ENCODE data around the gene CREBRF.

DNA sequence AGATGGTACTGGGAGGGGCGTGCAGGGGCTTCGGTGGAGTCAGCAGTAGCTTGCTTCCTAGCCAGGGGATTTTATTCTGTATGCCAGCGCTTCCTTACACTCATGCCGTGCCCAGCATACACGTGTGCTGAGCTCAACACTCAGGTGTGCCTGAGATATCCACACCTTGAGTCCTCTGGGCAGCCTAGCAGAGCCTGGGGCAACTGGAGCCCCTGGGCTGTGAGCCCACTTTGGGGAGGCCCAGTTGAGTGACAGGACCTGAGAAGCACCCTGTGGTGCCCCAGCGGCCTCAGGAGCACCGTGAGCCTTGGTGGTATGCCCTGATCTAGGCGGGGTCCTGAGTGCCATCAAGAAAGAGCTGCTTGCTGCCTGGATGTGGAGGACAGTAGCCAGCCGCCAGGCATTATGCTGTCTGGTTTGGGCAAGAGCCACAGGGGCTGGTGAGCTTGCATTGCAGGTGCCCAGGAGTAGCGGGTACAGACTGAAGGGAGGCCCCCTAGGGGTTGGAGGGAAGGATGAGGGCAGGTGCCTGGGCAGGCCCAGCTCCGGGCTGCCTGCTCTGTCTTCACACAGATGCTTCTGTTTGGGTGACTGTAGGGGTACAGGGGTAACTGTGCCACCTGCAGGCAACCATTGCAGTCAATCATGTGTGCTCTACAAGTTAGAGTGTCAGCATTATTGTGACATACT, 131.0 kb downstream of the CREBRF start:
- TF ChIP-seq EZH2 (IDR thresholded peaks at IDR 0.05; ENCODE audit: low read depth, unreplicated experiment) (no peak), POLR2AphosphoS5 (IDR thresholded peaks at IDR 0.05; ENCODE audit: low read depth) (no peak), EZH2phosphoT487 (IDR thresholded peaks at IDR 0.05; ENCODE audit: unreplicated experiment) (no peak), CREB1 (CRISPR knock-in tag; IDR thresholded peaks at IDR 0.05; ENCODE audit: low read depth) (no peak)
- TF ChIP-seq, protein P1, sequence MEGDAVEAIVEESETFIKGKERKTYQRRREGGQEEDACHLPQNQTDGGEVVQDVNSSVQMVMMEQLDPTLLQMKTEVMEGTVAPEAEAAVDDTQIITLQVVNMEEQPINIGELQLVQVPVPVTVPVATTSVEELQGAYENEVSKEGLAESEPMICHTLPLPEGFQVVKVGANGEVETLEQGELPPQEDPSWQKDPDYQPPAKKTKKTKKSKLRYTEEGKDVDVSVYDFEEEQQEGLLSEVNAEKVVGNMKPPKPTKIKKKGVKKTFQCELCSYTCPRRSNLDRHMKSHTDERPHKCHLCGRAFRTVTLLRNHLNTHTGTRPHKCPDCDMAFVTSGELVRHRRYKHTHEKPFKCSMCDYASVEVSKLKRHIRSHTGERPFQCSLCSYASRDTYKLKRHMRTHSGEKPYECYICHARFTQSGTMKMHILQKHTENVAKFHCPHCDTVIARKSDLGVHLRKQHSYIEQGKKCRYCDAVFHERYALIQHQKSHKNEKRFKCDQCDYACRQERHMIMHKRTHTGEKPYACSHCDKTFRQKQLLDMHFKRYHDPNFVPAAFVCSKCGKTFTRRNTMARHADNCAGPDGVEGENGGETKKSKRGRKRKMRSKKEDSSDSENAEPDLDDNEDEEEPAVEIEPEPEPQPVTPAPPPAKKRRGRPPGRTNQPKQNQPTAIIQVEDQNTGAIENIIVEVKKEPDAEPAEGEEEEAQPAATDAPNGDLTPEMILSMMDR (conservative IDR thresholded peaks at IDR 0.05; ENCODE audit: low read depth in 2 of 2) = peak; percentile 42 to 48
- TF ChIP-seq, protein P2, sequence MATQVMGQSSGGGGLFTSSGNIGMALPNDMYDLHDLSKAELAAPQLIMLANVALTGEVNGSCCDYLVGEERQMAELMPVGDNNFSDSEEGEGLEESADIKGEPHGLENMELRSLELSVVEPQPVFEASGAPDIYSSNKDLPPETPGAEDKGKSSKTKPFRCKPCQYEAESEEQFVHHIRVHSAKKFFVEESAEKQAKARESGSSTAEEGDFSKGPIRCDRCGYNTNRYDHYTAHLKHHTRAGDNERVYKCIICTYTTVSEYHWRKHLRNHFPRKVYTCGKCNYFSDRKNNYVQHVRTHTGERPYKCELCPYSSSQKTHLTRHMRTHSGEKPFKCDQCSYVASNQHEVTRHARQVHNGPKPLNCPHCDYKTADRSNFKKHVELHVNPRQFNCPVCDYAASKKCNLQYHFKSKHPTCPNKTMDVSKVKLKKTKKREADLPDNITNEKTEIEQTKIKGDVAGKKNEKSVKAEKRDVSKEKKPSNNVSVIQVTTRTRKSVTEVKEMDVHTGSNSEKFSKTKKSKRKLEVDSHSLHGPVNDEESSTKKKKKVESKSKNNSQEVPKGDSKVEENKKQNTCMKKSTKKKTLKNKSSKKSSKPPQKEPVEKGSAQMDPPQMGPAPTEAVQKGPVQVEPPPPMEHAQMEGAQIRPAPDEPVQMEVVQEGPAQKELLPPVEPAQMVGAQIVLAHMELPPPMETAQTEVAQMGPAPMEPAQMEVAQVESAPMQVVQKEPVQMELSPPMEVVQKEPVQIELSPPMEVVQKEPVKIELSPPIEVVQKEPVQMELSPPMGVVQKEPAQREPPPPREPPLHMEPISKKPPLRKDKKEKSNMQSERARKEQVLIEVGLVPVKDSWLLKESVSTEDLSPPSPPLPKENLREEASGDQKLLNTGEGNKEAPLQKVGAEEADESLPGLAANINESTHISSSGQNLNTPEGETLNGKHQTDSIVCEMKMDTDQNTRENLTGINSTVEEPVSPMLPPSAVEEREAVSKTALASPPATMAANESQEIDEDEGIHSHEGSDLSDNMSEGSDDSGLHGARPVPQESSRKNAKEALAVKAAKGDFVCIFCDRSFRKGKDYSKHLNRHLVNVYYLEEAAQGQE (IDR thresholded peaks at IDR 0.05; ENCODE audit: unreplicated experiment) = no peak
